Measurements from ENCODE around the gene GAPVD1. TPM values are rescaled to one million over a fixed set of nuclear protein-coding genes. Genes with fewer than 3 reads are reported as not detected.

GAPVD1 gene
- total RNA-seq, 1 donor from 2014 or later = 49.2 TPM

DNA sequence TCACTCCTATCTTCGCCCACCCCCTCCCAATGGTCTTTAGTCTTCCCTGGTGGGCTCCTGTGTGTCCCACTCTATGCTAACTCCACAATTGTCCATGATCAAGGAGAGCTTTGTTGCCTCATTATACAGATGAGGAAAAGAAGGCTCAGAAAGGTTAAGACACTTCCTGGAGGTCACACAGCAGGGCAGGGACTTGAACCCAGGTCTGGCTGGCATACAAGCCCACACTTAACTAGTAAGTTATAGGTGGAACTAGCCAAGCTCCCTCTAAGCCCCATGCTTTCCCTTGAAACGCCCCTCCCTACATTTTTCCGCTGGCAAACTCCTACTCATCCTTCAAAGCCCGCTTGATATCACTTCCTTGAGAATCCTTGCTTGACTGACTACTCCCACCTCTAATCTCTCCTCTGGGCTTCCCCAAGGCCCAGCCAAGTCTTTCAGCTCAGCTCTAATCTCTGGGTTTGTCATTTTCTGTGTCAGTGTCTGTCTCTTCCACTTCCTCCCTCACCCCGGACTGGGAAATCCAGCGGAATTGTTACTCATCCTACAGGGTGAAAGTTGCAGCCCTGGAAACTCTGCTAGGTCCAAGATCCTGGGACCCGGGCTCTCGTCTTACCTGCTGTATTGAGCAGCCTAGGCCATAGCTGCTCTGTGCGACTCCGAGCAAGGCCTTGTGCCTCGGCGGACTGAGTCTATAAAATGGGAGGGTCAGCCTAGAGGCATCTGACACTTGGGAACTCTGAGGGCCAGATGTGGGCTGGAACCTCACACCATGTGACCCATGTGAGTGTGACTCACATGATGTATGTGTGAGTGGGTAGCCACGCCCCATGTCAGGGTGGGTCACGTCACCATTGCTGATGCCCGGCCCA lies 144.5 kb downstream of the GAPVD1 start:
- DNase-seq (ENCODE audit: low read depth in 2 of 2) = peak in 1 of 2 donors; percentile 53

DNA sequence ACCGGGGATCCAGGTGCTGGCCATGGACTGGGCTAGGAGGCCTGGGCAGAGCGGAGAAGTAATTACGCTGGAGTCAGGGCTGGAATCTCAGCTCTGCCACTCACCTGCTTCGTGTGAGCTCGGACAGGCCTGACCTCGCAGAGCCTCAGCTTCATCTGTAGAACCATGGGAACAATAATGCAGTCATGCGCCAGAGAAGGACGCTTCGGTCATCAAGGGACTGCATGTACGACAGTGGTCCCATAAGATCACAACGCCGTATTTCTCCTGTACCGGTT lies 145.1 kb downstream of the GAPVD1 start:
- DNase-seq (ENCODE audit: low read depth in 2 of 2) = no peak

DNA sequence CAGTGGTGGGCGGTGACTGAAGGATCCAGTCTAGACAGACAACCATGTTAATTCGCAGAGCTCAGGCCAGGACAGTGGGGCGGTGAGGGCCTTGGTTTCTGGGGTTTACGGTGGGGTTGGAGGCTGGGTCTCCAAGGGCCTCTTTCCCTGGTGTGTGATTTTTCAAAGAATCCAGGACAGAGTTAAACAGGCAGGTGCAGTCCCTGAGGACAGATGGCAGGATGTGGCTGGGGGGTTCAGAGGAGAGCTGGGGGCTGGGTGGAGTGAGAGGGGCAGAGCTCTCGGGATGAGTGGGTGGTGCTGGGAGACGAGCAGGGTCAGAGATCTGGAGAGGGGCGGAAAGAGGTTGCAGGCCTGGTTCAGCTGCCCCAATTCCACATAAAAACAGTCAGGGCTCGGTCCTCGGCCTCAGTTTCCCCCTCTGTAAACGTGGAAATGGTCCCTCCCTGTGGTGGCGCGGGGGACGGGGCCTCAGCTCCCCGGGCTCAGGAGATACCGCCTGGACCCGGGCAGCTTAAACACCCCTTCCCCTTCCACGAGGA lies 145.9 kb downstream of the GAPVD1 start:
- no peak for DNase-seq (ENCODE audit: low read depth in 2 of 2)

DNA sequence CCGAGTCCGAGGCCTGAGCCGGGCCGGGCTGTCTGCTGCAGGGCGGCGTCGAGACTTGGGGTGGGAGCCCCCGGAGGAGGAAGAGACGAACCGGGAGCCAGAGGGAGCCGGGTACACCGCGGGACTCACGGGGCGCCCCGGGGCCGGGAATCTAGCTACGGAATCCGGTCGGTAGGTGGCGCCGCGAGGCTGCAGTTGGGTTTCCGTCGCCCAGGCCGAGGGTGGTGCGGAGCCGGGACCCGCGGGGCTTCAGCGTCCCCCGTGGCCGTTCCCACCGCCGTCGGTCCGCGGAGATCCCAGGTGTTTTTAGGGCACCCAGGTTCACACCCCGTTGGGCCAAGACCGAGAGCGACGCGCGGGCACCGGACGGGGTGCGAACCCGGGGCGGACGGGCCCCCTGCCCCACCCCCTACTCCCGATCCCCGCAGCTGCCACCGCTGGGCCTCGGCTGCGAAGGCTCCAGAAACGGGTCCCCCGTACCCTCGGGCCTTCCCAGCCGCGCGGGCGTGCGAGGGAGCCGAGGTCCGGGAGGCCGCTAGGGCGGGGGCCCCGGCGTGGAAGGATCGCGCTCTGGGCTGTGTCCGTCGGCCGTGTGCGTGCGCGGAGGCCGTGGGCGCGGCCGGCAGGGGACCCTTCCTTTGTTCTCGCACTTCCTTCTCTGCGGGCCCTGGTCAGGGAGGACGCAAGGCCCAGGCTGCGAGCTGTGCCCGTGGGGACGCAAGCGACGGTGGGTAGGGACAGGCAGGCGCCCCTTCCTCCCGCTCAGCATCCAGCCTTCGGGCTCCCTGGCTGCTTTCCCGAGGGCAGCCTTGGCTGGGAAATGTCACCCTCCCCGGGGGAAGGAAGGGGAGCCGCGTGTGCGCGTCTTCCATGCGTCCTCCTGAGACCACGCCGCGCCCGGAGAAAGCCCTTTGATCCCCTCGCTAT lies 146.6 kb downstream of the GAPVD1 start:
- DNase-seq (ENCODE audit: low read depth in 2 of 2) = peak; percentile 72 to 82

DNA sequence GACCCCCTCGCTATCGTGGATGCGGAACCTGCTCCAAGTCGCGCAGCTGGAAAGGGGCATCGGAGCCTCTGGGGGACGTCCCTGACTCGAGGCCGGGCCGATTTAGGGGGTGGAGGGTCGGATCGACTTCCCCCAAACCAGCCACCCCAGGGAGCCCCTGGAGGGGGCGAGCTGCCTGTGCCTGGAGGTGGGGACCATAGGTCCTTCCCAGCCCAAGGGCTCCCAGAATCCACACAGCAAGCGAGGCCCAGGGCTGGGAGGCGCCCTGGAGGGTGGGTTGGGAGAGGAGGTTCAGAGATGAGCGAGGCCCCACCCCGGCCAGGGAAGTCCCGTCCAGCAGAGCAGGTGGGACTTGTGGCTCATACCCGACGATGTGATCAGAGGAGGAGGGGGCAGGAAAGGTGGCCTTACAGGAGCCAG lies 147.6 kb downstream of the GAPVD1 start:
- no peak for DNase-seq (ENCODE audit: low read depth in 2 of 2)

DNA sequence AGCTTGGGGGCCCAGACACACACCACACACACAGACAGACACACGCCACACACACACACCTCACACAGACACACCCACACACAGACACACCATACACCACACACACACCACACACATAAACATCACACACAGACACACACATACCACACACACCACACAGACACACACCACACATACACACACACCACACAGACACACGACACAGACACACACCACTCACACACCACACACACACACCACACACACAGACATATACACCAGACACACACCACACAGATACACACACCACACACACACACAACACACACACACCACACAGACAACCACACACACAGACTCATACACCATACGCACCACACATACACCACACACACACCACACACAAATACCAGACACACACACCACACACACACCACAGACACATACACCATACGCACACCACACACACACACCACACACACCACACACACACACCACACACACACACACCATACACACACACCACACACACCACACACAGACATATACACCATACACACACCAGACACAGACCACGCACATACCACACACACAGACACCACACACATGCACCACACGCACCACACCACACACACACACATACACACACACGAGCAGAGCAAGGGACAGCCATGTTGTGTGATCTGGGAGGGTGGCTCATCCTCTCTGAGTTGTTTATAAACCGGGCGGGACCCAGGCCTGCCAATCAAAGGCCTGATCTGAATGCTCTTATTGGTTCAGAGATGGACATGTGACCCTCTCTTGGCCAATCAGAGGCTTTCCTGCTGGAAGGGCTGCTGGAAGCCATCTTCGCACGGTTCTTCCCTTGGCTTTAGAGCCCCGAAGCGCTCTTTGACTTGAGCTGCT lies 148.3 kb downstream of the GAPVD1 start:
- DNase-seq (ENCODE audit: low read depth in 2 of 2) = peak in 1 of 2 donors; percentile 75

DNA sequence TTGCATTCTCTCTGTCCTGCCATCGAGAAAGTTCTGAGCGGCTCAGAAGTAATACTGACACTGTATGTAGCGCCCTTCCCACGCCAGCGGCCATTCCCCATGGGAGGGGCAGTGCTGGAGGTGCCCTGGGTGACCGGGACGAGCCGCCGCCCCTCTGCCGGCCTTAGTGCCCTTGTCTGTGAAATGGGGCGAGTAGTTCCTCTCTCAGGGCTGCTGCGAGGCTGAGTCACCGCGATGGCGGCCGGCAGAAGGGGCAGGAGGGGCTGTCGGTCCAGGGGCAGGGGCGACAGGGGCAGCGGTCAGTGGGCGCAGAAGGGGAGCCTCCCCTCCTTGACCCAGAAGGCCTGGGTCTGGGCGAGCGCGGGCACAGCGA lies 148.9 kb downstream of the GAPVD1 start:
- no peak for DNase-seq (ENCODE audit: low read depth in 2 of 2)

DNA sequence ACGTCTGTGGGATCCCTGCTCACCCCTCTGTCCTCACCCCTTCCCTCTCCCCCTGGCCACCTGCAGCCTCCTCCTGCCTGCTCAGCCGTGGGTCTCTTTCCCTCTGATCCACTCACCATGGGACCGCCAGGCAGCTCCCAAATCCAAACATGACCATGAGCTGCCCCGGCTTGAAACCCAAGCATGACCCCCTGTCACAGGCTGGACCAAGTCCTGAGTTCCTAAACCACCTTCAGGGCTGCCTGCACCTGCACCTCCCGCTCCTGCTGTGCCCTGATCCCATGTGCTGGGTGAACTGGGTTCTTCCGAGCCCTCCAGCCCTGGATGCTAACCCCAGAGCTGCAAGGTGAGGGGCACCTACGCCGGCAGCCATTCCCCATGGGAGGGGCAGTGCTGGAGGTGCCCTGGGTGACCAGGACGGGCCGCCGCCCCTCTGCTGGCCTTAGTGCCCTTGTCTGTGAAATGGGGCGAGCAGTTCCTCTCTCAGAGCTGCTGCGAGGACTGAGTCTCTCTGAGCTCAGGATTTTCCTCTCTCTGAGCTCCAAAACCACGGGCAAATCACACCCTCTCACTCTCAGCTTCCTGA lies 149.6 kb downstream of the GAPVD1 start:
- DNase-seq (ENCODE audit: low read depth in 2 of 2) = no peak

DNA sequence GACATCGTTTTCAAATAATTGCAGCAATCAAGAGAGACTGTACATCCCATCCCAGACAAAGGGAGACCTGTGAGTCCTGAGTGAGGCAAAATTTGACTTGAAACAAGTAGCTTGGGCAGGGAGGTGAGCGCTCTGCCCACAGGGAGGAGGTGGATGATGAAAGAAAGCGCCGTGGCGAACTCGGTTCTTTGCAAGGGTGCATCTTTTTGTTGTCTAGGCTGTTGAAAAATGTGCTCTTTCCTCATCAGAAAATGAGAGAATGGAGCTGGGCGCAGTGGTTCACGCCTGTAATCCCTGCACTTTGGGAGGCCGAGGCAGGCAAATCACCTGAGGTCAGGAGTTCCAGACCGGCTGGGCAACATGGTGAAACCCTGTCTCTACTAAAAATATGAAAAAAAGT lies 150.5 kb downstream of the GAPVD1 start:
- DNase-seq (ENCODE audit: low read depth in 2 of 2) = no peak

DNA sequence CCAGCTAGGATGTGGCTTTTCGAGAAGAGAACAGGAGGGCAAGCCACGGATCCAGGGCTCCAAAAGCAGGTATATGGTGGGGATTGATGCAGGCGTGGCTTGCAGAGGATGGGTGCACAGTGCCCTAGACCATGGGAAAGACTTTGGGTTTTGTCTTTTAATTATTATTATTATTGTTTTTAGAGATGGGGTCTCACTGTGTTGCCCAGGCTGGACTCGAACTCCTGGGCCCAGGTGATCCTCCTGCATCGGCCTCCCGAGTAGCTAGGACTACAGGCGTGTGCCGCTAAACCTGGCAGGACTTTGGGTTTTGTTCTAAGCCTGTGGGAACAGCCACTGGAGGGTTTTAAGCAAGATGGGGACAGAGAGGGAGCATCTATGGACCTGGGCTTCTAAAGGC lies 152.0 kb downstream of the GAPVD1 start:
- DNase-seq (ENCODE audit: low read depth in 2 of 2) = no peak

DNA sequence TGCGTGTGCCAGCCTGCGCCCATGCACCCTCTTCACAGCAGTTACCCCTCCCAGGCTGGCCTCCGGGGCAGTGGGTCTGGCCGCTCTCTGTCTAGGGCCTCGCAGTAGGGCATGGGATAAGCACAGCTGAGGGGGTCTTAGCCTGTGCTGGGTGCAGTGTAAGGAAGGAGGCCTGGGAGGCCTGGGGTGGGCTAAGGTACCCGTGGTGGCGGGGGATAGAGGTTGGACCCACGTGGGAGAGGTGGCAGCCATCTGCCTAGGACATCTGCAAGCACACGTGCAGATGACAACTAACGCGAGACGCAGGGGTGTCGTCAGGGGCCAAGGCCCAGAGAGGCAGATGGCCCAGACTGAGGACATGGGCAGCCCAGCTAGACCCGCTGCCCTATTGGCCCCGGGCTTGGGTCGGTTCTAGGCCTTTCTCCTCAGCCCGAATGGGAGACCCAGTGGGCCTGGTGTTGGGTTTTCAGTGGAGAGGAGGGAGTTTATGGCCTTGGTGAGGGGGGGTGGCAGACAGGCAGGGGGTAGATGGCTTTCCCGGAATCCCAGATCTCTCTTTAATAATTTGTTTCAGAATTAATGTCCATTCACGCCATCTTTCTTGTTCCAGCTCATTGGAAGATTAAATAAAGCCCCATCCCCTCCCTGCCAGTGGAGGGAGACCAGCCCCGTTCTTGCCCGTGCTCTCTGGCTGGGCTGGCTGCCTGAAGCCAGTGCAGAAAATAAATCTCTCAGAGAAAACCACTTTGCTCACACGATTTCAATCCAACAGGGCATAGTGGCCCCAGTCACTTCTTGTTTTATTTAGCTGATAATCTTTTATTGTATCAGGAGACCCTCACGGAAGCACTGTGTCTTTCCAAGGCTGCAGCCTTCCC lies 154.2 kb downstream of the GAPVD1 start:
- DNase-seq (ENCODE audit: low read depth in 2 of 2) = no peak

DNA sequence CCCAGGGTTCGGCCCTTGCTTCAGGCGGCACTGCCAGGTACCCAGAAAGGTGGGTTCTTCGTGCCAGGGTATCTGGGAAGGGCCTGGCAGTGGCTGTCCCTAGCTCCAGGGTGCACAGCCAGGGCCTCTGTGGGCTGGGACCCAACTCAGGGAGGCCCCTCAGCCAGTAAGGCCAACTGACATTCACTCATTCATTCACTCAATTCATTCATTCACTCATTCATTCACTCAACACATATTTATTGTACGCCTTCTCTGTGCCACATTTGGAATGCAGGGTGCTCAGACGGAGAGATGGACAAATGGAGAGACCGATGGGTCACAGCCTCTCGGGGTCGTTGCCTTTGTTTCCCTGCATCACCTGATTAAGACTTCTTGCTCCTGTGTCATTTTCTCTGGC lies 154.9 kb downstream of the GAPVD1 start:
- no peak for DNase-seq (ENCODE audit: low read depth in 2 of 2)

Other genes starting within 250 kb of the GAPVD1 start
- 2.6 and 3.8 TPM in 2 replicates for gene SCAI, start 118.3 kb upstream of the GAPVD1 start, total RNA-seq
- gene PPP6C, start 72.0 kb upstream of the GAPVD1 start, total RNA-seq = 12.4 and 15.3 TPM in 2 replicates
- 15.9 and 16.3 TPM in 2 replicates for gene RABEPK, start 61.3 kb upstream of the GAPVD1 start, total RNA-seq
- gene HSPA5, start 20.5 kb upstream of the GAPVD1 start, total RNA-seq = 77.4 and 132 TPM in 2 replicates